GM12865 (cell line): ENCODE results near the gene PLA2G2A.
"Not testable (repeated sequence)": the region's sequence is repeated elsewhere in the genome, so short reads cannot be mapped to it uniquely, and the experiment has no call there.

Experiments used
- DNase-seq: peaks from one replicate; pipeline ENCODE4 v3.0.0; 2010; ENCODE audit warnings: low read depth
- H3K4me3 ChIP-seq: 2 replicates; pipeline ENCODE4 v1.5.1; 2011; ENCODE audit warnings: mild to moderate bottlenecking, low read depth, low read length, control low read depth
- TF ChIP-seq, protein P1 (sequence below): IDR thresholded peaks from 2 replicates; pipeline ENCODE4 v1.5.1; 2011; ENCODE audit warnings: low read length, control low read depth, low read depth, inconsistent platforms; ENCODE audit not compliant: insufficient read depth; ENCODE audit errors: missing control alignments

The PLA2G2A gene

DNA sequence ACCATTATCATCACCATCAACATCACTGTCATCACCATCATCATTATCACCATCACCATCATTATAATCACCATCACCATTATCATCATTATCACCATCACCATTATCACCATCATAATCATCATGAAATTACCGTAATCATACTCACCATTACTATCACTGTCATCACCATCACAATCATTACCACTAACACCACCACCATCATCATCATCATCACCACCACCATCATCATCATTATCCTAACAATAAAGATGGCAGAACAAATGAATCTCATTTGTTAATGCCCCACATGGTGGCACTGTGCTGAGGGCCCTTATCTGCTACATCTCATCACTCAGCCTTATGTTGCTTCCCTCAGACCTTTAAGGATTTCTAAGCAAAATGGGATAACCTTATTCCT is 46.6 kb downstream of the PLA2G2A start:
- TF ChIP-seq, protein P1, sequence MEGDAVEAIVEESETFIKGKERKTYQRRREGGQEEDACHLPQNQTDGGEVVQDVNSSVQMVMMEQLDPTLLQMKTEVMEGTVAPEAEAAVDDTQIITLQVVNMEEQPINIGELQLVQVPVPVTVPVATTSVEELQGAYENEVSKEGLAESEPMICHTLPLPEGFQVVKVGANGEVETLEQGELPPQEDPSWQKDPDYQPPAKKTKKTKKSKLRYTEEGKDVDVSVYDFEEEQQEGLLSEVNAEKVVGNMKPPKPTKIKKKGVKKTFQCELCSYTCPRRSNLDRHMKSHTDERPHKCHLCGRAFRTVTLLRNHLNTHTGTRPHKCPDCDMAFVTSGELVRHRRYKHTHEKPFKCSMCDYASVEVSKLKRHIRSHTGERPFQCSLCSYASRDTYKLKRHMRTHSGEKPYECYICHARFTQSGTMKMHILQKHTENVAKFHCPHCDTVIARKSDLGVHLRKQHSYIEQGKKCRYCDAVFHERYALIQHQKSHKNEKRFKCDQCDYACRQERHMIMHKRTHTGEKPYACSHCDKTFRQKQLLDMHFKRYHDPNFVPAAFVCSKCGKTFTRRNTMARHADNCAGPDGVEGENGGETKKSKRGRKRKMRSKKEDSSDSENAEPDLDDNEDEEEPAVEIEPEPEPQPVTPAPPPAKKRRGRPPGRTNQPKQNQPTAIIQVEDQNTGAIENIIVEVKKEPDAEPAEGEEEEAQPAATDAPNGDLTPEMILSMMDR = no peak
- no peak overlapping the region for H3K4me3 ChIP-seq
- no peak for DNase-seq

DNA sequence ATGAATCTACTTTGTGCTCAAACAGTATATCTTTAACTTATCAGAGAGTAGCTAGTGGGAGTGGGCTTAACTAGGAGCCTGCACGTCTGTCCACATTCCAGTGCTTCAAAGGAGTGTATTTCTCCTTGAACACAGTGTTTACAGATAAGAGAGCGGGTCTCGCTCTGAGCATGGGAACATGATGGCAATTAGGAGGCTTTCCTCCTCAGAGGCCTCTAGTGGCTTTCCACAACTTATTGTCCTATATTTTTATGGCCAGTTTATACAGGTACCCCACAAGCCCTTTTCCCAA is 52.3 kb downstream of the PLA2G2A start:
- not testable (repeated sequence) for DNase-seq, H3K4me3 ChIP-seq

DNA sequence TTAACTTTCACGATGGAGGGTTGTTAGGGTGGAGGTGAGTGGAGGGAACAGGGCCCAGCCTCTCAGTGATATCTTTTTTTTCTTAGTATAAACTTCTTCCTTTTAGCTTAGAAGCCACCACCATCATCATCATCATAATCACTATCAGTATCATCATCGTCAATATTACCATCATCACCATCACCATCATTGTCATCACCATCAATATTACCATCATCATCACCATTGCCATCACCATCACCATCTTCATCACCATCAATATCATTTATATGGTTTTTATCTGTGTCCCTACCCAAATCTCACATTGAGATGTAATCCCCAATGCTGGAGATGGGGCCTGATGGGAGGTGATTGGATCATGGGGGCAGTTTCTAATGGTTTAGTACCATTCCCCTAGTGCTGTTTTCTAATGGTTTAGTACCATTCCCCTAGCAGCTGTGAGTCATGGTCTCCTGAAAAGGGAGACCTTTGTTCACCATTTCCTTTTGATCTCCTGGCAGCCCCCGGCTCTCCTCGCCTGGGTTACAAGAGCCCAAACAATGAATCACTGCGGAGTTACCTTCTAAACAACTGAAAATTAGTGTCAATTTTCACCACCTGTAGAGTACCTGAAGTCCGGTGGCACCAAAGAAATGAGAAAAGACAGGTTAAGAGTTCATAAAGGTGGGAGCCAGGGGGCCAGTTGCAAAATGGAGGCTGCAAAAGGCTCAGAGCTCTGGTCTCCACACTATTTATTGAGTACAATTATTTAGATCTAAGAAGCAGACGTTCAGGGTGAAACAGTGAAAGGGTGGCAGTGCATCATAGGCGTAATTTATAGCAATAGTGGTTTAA is 52.9 kb downstream of the PLA2G2A start:
- no peak for DNase-seq
- H3K4me3 ChIP-seq = no peak overlapping the region
- TF ChIP-seq, protein P1 = no peak
